PC-3 (cell line): ENCODE measurements around the gene TNXB. TPM values are rescaled to one million over a fixed set of nuclear protein-coding genes. Genes with fewer than 3 reads are reported as not detected.

Experiments
- ATAC-seq: fragments of 200-7000 bp; cut with Tn5 transposase; 2 replicates; pipeline ENCODE4 v1.9.1; 2020; ENCODE audit warnings: mild to moderate bottlenecking, moderate library complexity
- BruUV-seq: library from RNA; stranded (reverse); fragments of 400-500 nt; replicated peaks from 2 replicates; lab custom pipeline; 2021; lab: Mats Ljungman, UMichigan
- CTCF ChIA-PET: fragments of 300-600 bp; sonication (Branson Sonifier 250); formaldehyde crosslinking; loops from one replicate; lab custom pipeline; 2022; ENCODE audit warnings: antibody characterized with exemption; lab: Charles Lee
- POLR2A ChIA-PET: fragments of 300-600 bp; sonication (Branson Sonifier 250); formaldehyde crosslinking; loops from one replicate; lab custom pipeline; 2022; ENCODE audit warnings: antibody characterized with exemption; ENCODE audit not compliant: unreplicated experiment; lab: Charles Lee
- DNase-seq: peaks from one replicate; pipeline ENCODE4 v3.0.0-alpha.2; 2015
- H2AFZ ChIP-seq: fragments of 300-600 bp; sonication (generic); 2 replicates; pipeline ENCODE4 v1.6.0; 2016; ENCODE audit warnings: antibody characterized with exemption, low read length
- H3F3A ChIP-seq: fragments of 300-600 bp; sonication (generic); one replicate; pipeline ENCODE4 v1.6.0; 2017; ENCODE audit warnings: antibody characterized with exemption, low read length, control low read depth, mild to moderate bottlenecking; ENCODE audit not compliant: unreplicated experiment
- H3K27ac ChIP-seq: fragments of 300-600 bp; sonication (generic); 2 replicates; pipeline ENCODE4 v1.5.1; 2016; ENCODE audit warnings: mild to moderate bottlenecking, low read length
- H3K27me3 ChIP-seq: fragments of 300-600 bp; sonication (generic); 2 replicates; pipeline ENCODE4 v1.6.1; 2016; ENCODE audit warnings: low read length, mixed read lengths
- H3K36me3 ChIP-seq: fragments of 300-600 bp; sonication (generic); 2 replicates; pipeline ENCODE4 v1.6.1; 2016; ENCODE audit warnings: low read depth, mixed run types, low read length, mixed read lengths
- H3K4me1 ChIP-seq: fragments of 300-600 bp; sonication (generic); 2 replicates; pipeline ENCODE4 v1.5.1; 2016; ENCODE audit warnings: low read length; ENCODE audit not compliant: insufficient read depth
- H3K4me2 ChIP-seq: fragments of 300-600 bp; sonication (generic); 2 replicates; pipeline ENCODE4 v1.6.0; 2016; ENCODE audit warnings: low read length
- H3K4me3 ChIP-seq: fragments of 300-600 bp; sonication (generic); 2 replicates; pipeline ENCODE4 v1.5.1; 2016; ENCODE audit warnings: mild to moderate bottlenecking, low read length, mixed read lengths
- H3K79me2 ChIP-seq: fragments of 300-600 bp; sonication (generic); 2 replicates; pipeline ENCODE4 v1.6.1; 2017; ENCODE audit warnings: low read length, mixed read lengths
- H3K9ac ChIP-seq: fragments of 300-600 bp; sonication (generic); 2 replicates; pipeline ENCODE4 v1.6.0; 2016; ENCODE audit warnings: mild to moderate bottlenecking, low read length
- H3K9me2 ChIP-seq: fragments of 300-600 bp; sonication (generic); replicated peaks from 2 replicates; pipeline ENCODE4 v1.6.1; 2016; ENCODE audit warnings: mixed run types, low read length, mixed read lengths
- H3K9me3 ChIP-seq: fragments of 300-600 bp; sonication (generic); 2 replicates; pipeline ENCODE4 v1.6.1; 2016; ENCODE audit warnings: low read length, mixed read lengths
- H4K20me1 ChIP-seq: fragments of 300-600 bp; sonication (generic); 2 replicates; pipeline ENCODE4 v1.6.1; 2016; ENCODE audit warnings: low read length, mixed read lengths
- CTCF ChIP-seq: fragments of 300-600 bp; sonication (generic); conservative IDR thresholded peaks from 2 replicates; pipeline ENCODE4 v1.5.1; 2017; ENCODE audit warnings: antibody characterized with exemption, low read depth, mild to moderate bottlenecking, low read length
- EZH2 ChIP-seq: fragments of 300-600 bp; sonication (generic); IDR thresholded peaks from one replicate; pipeline ENCODE4 v1.6.1; 2017; ENCODE audit warnings: antibody characterized with exemption, mild to moderate bottlenecking, low read length; ENCODE audit not compliant: unreplicated experiment
- EZH2phosphoT487 ChIP-seq: fragments of 300-600 bp; sonication (generic); IDR thresholded peaks from 2 replicates; pipeline ENCODE4 v1.6.1; 2018; ENCODE audit warnings: mild to moderate bottlenecking, antibody characterized with exemption, low read length, borderline replicate concordance
- intact Hi-C: fragments of 100-400 bp; cut with micrococcal nuclease; formaldehyde crosslinking; loops from 2 replicates; pipeline ENCODE4 v1.9.0; 2023
- total RNA-seq: library from RNA; depleted of rRNA; stranded (reverse); fragments of >200 nt; gene quantifications from 2 replicates; pipeline ENCODE4 v1.2.3, GENCODE V29; 2014

Gene TNXB
- total RNA-seq, 1 experiment from 2014 or later: 2.9 TPM

- CTCF ChIA-PET: no interaction called here
Observed at GRCh38 chr6:32076321-32076809, 32.8 kb downstream of the TNXB start.

GRCh38 chr6:32075781-32076180 is 33.4 kb downstream of the TNXB start:
- H3K79me2 ChIP-seq: no peaks in the 10 kb centered on the region
- H2AFZ ChIP-seq: no peak overlapping the region
- peak; percentile 14 for DNase-seq
- H4K20me1 ChIP-seq: no peaks in the 10 kb centered on the region
- H3F3A ChIP-seq: no peaks in the 10 kb centered on the region
- no peaks in the 10 kb centered on the region for H3K9me3 ChIP-seq
- no peak overlapping the region for H3K4me2 ChIP-seq
- intact Hi-C loops: no loop called here
- H3K27ac ChIP-seq: no peak overlapping the region
- no peaks in the 10 kb centered on the region for H3K36me3 ChIP-seq
- ChIA-PET CTCF (no interaction called here), POLR2A (no interaction called here)
- H3K9me2 ChIP-seq: no peaks in the 10 kb centered on the region
- H3K27me3 ChIP-seq: no peaks in the 10 kb centered on the region
- H3K4me3 ChIP-seq: no peak overlapping the region
- H3K9ac ChIP-seq: no peak overlapping the region
- ATAC-seq: no peak
- TF ChIP-seq CTCF: no peak
- no peak for TF ChIP-seq EZH2
- TF ChIP-seq EZH2phosphoT487: no peak
- no TSS peak for BruUV-seq
- H3K4me1 ChIP-seq: peaks cover 13% of the 10 kb centered on the region

More at GRCh38 chr6:32076321-32076809, 32.8 kb downstream of the TNXB start:
- Histone ChIP-seq H3K9me3 (no peaks in the 10 kb centered on the region), H3K79me2 (no peaks in the 10 kb centered on the region), H3K36me3 (no peaks in the 10 kb centered on the region), H3K4me3 (no peak overlapping the region), H4K20me1 (no peaks in the 10 kb centered on the region), H2AFZ (no peak overlapping the region), H3K27me3 (no peaks in the 10 kb centered on the region), H3K4me2 (no peak overlapping the region), H3K9ac (no peak overlapping the region), H3K27ac (no peak overlapping the region), H3K4me1 (peaks cover 18% of the 10 kb centered on the region), H3F3A (no peaks in the 10 kb centered on the region), H3K9me2 (no peaks in the 10 kb centered on the region)
- DNase-seq: peak; percentile 57
- intact Hi-C loops: no loop called here
- POLR2A ChIA-PET: no interaction called here
- peak; percentile 18 for ATAC-seq
- TF ChIP-seq CTCF: no peak
- no peak for TF ChIP-seq EZH2phosphoT487
- no peak for TF ChIP-seq EZH2
- no TSS peak for BruUV-seq

GRCh38 chr6:32074996-32075532 is 34.1 kb downstream of the TNXB start:
- intact Hi-C loops: no loop called here
- no peak overlapping the region for H3K9ac ChIP-seq
- CTCF ChIA-PET: no interaction called here

More at GRCh38 chr6:32074996-32075532, 34.1 kb downstream of the TNXB start:
- Histone ChIP-seq H3K4me1 (peaks cover 8% of the 10 kb centered on the region), H3K4me3 (no peak overlapping the region), H3K9me2 (no peaks in the 10 kb centered on the region), H3K27ac (no peak overlapping the region), H4K20me1 (no peaks in the 10 kb centered on the region), H3F3A (no peaks in the 10 kb centered on the region), H3K4me2 (no peak overlapping the region), H3K36me3 (no peaks in the 10 kb centered on the region), H2AFZ (no peak overlapping the region), H3K9me3 (no peaks in the 10 kb centered on the region), H3K79me2 (no peaks in the 10 kb centered on the region), H3K27me3 (no peaks in the 10 kb centered on the region)
- BruUV-seq: no TSS peak
- DNase-seq: no peak
- ATAC-seq: no peak
- TF ChIP-seq EZH2 (no peak), EZH2phosphoT487 (no peak), CTCF (no peak)
- POLR2A ChIA-PET: interaction anchor here (0.6 kb wide), 1 partner anchor 12 kb away, joined by 3 read pairs; no protein-coding TSS in a partner anchor
